ENCODE data around the gene FKRP.

Gene FKRP

DNA sequence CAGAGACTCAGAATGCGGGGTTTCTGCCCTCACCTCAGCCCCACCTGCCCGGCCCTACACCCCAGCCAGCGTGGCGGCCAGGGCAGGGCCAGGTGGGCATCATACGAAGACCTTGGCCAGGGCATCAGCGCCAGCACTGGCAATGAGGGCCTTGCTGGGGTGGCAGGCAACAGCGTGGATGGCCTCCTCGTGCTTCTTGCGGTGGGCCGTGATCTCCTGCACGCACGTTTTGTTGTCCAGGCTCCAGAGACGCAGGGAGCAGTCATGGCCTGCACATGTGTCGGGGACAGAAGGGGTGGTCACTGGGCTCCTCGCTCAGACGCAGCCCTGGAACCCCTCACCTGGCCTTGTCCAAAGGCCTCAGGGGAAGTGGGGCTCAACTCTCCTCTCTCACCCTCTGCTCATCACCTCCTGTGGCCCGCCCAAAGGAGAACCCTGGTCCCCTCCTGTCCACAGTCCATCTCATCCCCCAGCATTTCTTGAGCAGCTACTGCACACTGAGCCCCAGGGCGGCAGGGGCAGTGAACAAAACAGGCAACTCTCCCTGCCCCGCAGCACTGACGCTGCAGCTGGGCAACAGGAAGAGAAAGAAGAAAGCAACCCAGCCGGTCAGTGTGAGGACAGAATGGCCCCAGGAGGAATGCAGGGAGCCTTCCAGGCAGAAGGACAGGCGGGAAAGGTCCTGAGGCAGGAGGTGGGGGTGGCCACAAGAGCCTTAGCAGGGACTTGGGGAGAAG lies 25.2 kb upstream of the FKRP start:
- Histone ChIP-seq H3K36me3 (replicated peaks; ENCODE audit: insufficient read depth, low read length) (no peaks in the 10 kb centered on the region), H3K9me3 (replicated peaks; ENCODE audit: insufficient read depth, low read length) (no peaks in the 10 kb centered on the region), H3K9ac (ENCODE audit: low read length) (no peak overlapping the region), H2AFZ (ENCODE audit: low read length) (no peak overlapping the region), H3F3A (ENCODE audit: insufficient read depth, low read length) (peaks cover 29% of the 10 kb centered on the region), H3K4me3 (ENCODE audit: low read length) (no peak overlapping the region), H3K27ac (ENCODE audit: low read length) (no peak overlapping the region), H3K4me1 (ENCODE audit: low read length) (peaks cover 12% of the 10 kb centered on the region), H4K20me1 (ENCODE audit: insufficient read depth, low read length) (no peaks in the 10 kb centered on the region), H3K4me2 (ENCODE audit: low read depth, low read length) (no peak overlapping the region), H3K9me2 (replicated peaks; ENCODE audit: insufficient read depth, low read length) (no peaks in the 10 kb centered on the region), H3K27me3 (replicated peaks; ENCODE audit: insufficient read depth, low read length) (no peaks in the 10 kb centered on the region), H3K79me2 (ENCODE audit: low read length) (peaks cover 24% of the 10 kb centered on the region)
- no peak for DNase-seq
- TF ChIP-seq EZH2 (optimal IDR thresholded peaks at IDR 0.05; ENCODE audit: low read depth, low read length) (no peak), EZH2phosphoT487 (IDR thresholded peaks at IDR 0.05; ENCODE audit: low read length) (no peak)
- TF ChIP-seq, protein P1, sequence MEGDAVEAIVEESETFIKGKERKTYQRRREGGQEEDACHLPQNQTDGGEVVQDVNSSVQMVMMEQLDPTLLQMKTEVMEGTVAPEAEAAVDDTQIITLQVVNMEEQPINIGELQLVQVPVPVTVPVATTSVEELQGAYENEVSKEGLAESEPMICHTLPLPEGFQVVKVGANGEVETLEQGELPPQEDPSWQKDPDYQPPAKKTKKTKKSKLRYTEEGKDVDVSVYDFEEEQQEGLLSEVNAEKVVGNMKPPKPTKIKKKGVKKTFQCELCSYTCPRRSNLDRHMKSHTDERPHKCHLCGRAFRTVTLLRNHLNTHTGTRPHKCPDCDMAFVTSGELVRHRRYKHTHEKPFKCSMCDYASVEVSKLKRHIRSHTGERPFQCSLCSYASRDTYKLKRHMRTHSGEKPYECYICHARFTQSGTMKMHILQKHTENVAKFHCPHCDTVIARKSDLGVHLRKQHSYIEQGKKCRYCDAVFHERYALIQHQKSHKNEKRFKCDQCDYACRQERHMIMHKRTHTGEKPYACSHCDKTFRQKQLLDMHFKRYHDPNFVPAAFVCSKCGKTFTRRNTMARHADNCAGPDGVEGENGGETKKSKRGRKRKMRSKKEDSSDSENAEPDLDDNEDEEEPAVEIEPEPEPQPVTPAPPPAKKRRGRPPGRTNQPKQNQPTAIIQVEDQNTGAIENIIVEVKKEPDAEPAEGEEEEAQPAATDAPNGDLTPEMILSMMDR (IDR thresholded peaks at IDR 0.05; ENCODE audit: low read length) = no peak

DNA sequence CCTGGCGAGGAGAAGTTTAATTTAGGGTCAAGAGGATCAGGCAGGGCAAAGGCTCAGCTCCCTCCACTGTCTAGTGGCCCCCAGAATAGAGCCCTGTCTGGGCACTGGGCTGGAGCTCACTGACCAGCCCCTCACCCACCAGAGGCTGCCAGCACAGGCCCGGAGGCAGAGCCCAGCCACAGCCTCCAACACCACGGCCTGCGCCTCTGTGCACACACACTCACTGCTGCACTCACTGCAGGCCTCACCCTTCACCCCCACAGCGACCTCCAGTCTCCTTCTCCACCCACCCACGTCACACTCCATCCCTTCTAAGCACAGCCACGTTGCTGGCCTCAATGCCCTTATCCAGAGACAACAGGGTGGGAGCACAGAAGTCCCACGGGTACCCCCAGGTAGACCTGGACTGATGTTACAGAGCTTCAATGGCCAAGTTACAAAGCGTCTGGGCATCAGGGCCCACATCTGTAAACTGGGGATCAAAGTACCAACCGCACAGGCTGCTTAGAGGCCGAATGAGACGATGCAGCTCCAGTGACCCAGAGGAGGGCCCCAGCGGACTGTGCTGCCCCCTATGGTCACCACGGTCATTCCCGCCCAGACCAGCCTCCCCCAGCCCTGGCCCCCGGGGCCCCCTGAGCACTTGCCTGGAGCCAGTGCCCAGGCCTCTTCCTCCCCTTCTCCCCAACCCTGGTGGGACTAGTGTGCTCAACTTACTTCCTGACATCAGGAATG lies 24.4 kb upstream of the FKRP start:
- no peak overlapping the region for H3K4me3 ChIP-seq (ENCODE audit: low read length)
- no peak overlapping the region for H3K27ac ChIP-seq (ENCODE audit: low read length)
- no peak for DNase-seq

DNA sequence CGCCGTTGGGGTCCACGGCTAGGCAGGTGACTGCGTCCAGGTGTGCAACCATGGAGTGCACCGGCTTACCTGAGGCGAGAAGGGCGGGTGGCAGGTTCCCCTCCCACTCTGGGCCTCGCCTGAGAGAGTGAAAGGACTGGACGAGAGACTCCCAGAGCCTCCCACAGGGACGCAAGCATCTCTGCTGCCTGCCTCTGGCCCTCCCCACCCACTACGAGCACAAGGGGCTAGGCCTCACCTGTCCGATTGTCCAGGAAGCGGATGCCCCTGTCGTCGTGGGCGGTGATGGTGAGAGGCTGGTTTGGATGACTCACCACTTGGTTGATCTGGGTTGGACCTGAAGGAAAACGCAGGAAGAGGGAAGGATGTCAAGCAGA lies 23.9 kb upstream of the FKRP start:
- H3K79me2 ChIP-seq (ENCODE audit: low read length) = peaks cover 16% of the 10 kb centered on the region
- H3F3A ChIP-seq (ENCODE audit: insufficient read depth, low read length) = peaks cover 20% of the 10 kb centered on the region
- no peaks in the 10 kb centered on the region for H3K9me3 ChIP-seq (replicated peaks; ENCODE audit: insufficient read depth, low read length)
- H3K9me2 ChIP-seq (replicated peaks; ENCODE audit: insufficient read depth, low read length) = no peaks in the 10 kb centered on the region
- H3K27ac ChIP-seq (ENCODE audit: low read length) = no peak overlapping the region
- no peak overlapping the region for H3K9ac ChIP-seq (ENCODE audit: low read length)
- H3K27me3 ChIP-seq (replicated peaks; ENCODE audit: insufficient read depth, low read length) = no peaks in the 10 kb centered on the region
- no peaks in the 10 kb centered on the region for H3K36me3 ChIP-seq (replicated peaks; ENCODE audit: insufficient read depth, low read length)
- H3K4me2 ChIP-seq (ENCODE audit: low read depth, low read length) = no peak overlapping the region
- H3K4me3 ChIP-seq (ENCODE audit: low read length) = no peak overlapping the region
- no peaks in the 10 kb centered on the region for H4K20me1 ChIP-seq (ENCODE audit: insufficient read depth, low read length)
- no peak for DNase-seq
- H2AFZ ChIP-seq (ENCODE audit: low read length) = no peak overlapping the region
- peaks cover 12% of the 10 kb centered on the region for H3K4me1 ChIP-seq (ENCODE audit: low read length)
- TF ChIP-seq, protein P1 (IDR thresholded peaks at IDR 0.05; ENCODE audit: low read length) = no peak; the same call in 1 of the 2 replicates
- TF ChIP-seq EZH2phosphoT487 (IDR thresholded peaks at IDR 0.05; ENCODE audit: low read length) = no peak

More for the DNA sequence above, 24.4 kb upstream of the FKRP start:
- Histone ChIP-seq H4K20me1 (ENCODE audit: insufficient read depth, low read length) (no peaks in the 10 kb centered on the region), H3K27me3 (replicated peaks; ENCODE audit: insufficient read depth, low read length) (no peaks in the 10 kb centered on the region), H3K79me2 (ENCODE audit: low read length) (peaks cover 17% of the 10 kb centered on the region), H3K9me3 (replicated peaks; ENCODE audit: insufficient read depth, low read length) (no peaks in the 10 kb centered on the region), H3K9me2 (replicated peaks; ENCODE audit: insufficient read depth, low read length) (no peaks in the 10 kb centered on the region), H3K9ac (ENCODE audit: low read length) (no peak overlapping the region), H3K36me3 (replicated peaks; ENCODE audit: insufficient read depth, low read length) (no peaks in the 10 kb centered on the region), H3F3A (ENCODE audit: insufficient read depth, low read length) (peaks cover 21% of the 10 kb centered on the region), H3K4me1 (ENCODE audit: low read length) (peaks cover 12% of the 10 kb centered on the region), H2AFZ (ENCODE audit: low read length) (no peak overlapping the region), H3K4me2 (ENCODE audit: low read depth, low read length) (no peak overlapping the region)
- TF ChIP-seq EZH2 (optimal IDR thresholded peaks at IDR 0.05; ENCODE audit: low read depth, low read length) (no peak), EZH2phosphoT487 (IDR thresholded peaks at IDR 0.05; ENCODE audit: low read length) (no peak)
- TF ChIP-seq, protein P1 (IDR thresholded peaks at IDR 0.05; ENCODE audit: low read length) = no peak; the same call in 1 of the 2 replicates

All from MM.1S (cell line).